K562 (cell line): Measurements from ENCODE around the gene PRICKLE4. TPM values are rescaled to one million over a fixed set of nuclear protein-coding genes. Genes with fewer than 3 reads are reported as not detected.

Source experiments
- DPF2 ChIP-seq: fragments of 450-650 bp; IDR thresholded peaks from 2 replicates; pipeline ENCODE4 v1.6.1; 2016
- FOXA3 ChIP-seq, 2 experiments: fragments of 450-650 bp in 1 of 2; sonication (generic) in 1 of 2; formaldehyde crosslinking; IDR thresholded peaks in 1 of 2; conservative IDR thresholded peaks in 1 of 2; 2 replicates each; pipeline versions ENCODE4 v1.4.0 to v1.8.0; 2020 to 2022; ENCODE audit warnings: mild to moderate bottlenecking in 2 of 2, missing genetic modification reagents in 1 of 2
- FOXK1 ChIP-seq: sonication (generic); formaldehyde crosslinking; IDR thresholded peaks from 2 replicates; pipeline ENCODE4 v1.8.0; 2022; ENCODE audit warnings: missing genetic modification reagents, mild to moderate bottlenecking, borderline replicate concordance
- GABPB1 ChIP-seq: sonication (generic); formaldehyde crosslinking; IDR thresholded peaks from 2 replicates; pipeline ENCODE4 v1.8.0; 2022; ENCODE audit warnings: mild to moderate bottlenecking, missing genetic modification reagents
- HCFC1 ChIP-seq: IDR thresholded peaks from 2 replicates; pipeline ENCODE4 v1.6.1; 2012; ENCODE audit warnings: low read depth, low read length, improper control_type of control experiment
- ILK ChIP-seq: fragments of 450-650 bp; IDR thresholded peaks from 2 replicates; pipeline ENCODE4 v1.6.1; 2016; ENCODE audit warnings: missing genetic modification characterization, low read depth, mild to moderate bottlenecking, missing compliant biosample characterization, moderate library complexity, borderline replicate concordance
- KDM1A ChIP-seq, 2 experiments: fragments of 450-650 bp; IDR thresholded peaks; 2 replicates each; pipeline ENCODE4 v1.6.1; 2016; ENCODE audit warnings: mild to moderate bottlenecking in 2 of 2
- MNT ChIP-seq, 2 experiments: fragments of 450-650 bp; conservative IDR thresholded peaks; 2 replicates each; pipeline ENCODE4 v1.6.1; 2017; ENCODE audit warnings: mild to moderate bottlenecking in 2 of 2, moderate library complexity in 2 of 2
- MXI1 ChIP-seq: IDR thresholded peaks from 2 replicates; pipeline ENCODE4 v1.6.1; 2011; ENCODE audit warnings: low read depth, mild to moderate bottlenecking, improper control_type of control experiment, low read length
- NFIC ChIP-seq: fragments of 450-650 bp; IDR thresholded peaks from 2 replicates; pipeline ENCODE4 v1.6.1; 2017; ENCODE audit warnings: mild to moderate bottlenecking, inconsistent platforms
- SIN3B ChIP-seq: fragments of 450-650 bp; IDR thresholded peaks from 2 replicates; pipeline ENCODE4 v1.6.1; 2017; ENCODE audit warnings: low read depth, mild to moderate bottlenecking, moderate library complexity
- SUPT5H ChIP-seq: fragments of 450-650 bp; IDR thresholded peaks from 2 replicates; pipeline ENCODE4 v1.6.1; 2016
- TFAP4 ChIP-seq: sonication (generic); formaldehyde crosslinking; IDR thresholded peaks from 2 replicates; pipeline ENCODE4 v1.8.0; 2022; ENCODE audit warnings: missing genetic modification reagents, mild to moderate bottlenecking, moderate library complexity, borderline replicate concordance
- ZC3H4 ChIP-seq: sonication (generic); formaldehyde crosslinking; IDR thresholded peaks from 2 replicates; pipeline ENCODE4 v1.9.0; 2021; ENCODE audit warnings: missing genetic modification reagents, borderline replicate concordance
- ZFX ChIP-seq: sonication (generic); formaldehyde crosslinking; IDR thresholded peaks from 2 replicates; pipeline ENCODE4 v1.8.0; 2022; ENCODE audit warnings: mild to moderate bottlenecking, missing genetic modification reagents, moderate library complexity
- ZNF280A ChIP-seq: fragments of 450-650 bp; IDR thresholded peaks from 2 replicates; pipeline ENCODE4 v1.6.1; 2018; ENCODE audit warnings: mild to moderate bottlenecking, low read depth; ENCODE audit not compliant: partially characterized antibody
- polyA plus RNA-seq, 8 experiments: library from polyadenylated mRNA; depleted of rRNA in 4 of 8; stranded (reverse) in 5 of 8; unstranded in 3 of 8; fragments of >200 nt; fragmentation: Nextera tagmentation in 2 of 8; fragmentation: Illumina TruSeq in 1 of 8; extraction: Ambion mirVana in 2 of 8; extraction: Trizol in 1 of 8; gene quantifications; 2 replicates each; pipeline versions ENCODE4 v1.2.1 to v1.2.3, GENCODE V29; 2011 to 2014; ENCODE audit warnings: inconsistent platforms in 1 of 8, missing spikeins in 1 of 8
- total RNA-seq, 7 experiments: library from RNA; depleted of rRNA in 6 of 7; stranded (reverse); fragments of >200 nt in 6 of 7; fragmentation: Illumina TruSeq in 2 of 7; extraction: Trizol in 2 of 7; gene quantifications; 2 replicates each; pipeline versions ENCODE4 v1.2.1 to v1.2.3, GENCODE V29; 2011 to 2021; ENCODE audit warnings: low replicate concordance in 1 of 7
- TF ChIP-seq, protein P1 (sequence below): IDR thresholded peaks from 2 replicates; pipeline ENCODE4 v1.6.1; 2016; ENCODE audit warnings: missing genetic modification characterization, missing compliant biosample characterization
- TF ChIP-seq, protein P2 (sequence below): IDR thresholded peaks from 2 replicates; pipeline ENCODE4 v1.6.1; 2011; ENCODE audit warnings: borderline replicate concordance, low read depth, mild to moderate bottlenecking, moderate library complexity, low read length; ENCODE audit not compliant: insufficient read depth, poor library complexity, severe bottlenecking

Gene PRICKLE4
- total and polyA plus RNA-seq, 9 of the 15 experiments (the other 6 are each of a cell fraction or from before 2014, with no cell fraction given) = 0.20 to 0.32 (median 0.27) TPM; not detected in 6

DNA sequence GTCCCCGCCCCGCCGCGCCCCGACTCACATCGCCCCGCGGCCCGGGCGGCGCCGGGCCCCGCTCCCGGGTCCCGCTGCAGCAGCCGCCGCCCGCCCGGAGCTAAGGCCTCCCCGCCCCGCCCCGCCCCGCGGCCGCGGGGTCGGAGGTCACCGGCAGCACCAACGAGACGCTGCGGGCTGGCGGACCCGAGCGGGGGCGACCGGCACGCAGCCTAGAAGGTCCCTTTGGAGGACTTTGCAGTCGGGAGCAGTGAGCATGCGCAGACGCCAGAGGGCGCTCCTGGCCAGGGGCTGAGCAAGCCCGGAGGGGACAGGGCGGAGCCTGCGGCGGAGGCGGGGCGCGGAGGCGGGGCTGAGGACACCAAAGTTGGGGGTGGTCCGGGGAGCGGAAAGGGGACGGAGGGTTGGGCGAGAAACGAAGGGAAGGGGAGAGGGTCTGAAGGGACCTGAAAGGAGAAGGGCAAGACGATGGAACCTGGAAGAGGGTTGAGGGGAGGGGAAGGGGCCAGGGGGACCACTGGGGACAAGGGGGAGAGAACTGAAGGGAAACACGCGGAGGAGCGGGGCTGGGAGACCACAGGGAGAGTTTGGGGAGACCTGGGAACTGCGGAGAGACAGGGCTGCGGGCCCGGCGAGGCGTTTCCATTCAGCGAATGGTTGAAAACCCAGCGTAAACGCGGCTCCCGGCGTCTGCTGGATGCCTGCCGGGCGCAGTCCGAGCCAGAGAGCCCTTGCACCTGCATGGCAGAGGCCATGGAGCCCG is 613 bp upstream of the PRICKLE4 start, which contains the start of gene FRS3 (continued):
- TF ChIP-seq ZFX (CRISPR knock-in tag) = peak; percentile 45; the same call in 1 of the 2 replicates
- peak; percentile 83 for TF ChIP-seq SIN3B
- no peak for TF ChIP-seq KDM1A (IDR thresholded peaks at IDR 0.05)
- TF ChIP-seq MXI1 = 0 out of 2 replicates have a peak, but pooled peaks have one; percentile 28
- TF ChIP-seq GABPB1 (CRISPR knock-in tag) = peak; percentile 86
- peak in 1 of 2 experiments; percentile 74; a peak in 1 of 4 replicates for TF ChIP-seq FOXA3 (CRISPR knock-in tag; conservative IDR thresholded peaks at IDR 0.05 in 1 of 2, IDR thresholded peaks at IDR 0.05 in 1 of 2)
- peak; percentile 51 to 79; a peak in 3 of 4 replicates for TF ChIP-seq MNT (conservative IDR thresholded peaks at IDR 0.05)
- TF ChIP-seq FOXK1 = 0 out of 2 replicates have a peak, but pooled peaks have one; percentile 18
- TF ChIP-seq NFIC = peak; percentile 26; the same call in 1 of the 2 replicates
- TF ChIP-seq, protein P1, sequence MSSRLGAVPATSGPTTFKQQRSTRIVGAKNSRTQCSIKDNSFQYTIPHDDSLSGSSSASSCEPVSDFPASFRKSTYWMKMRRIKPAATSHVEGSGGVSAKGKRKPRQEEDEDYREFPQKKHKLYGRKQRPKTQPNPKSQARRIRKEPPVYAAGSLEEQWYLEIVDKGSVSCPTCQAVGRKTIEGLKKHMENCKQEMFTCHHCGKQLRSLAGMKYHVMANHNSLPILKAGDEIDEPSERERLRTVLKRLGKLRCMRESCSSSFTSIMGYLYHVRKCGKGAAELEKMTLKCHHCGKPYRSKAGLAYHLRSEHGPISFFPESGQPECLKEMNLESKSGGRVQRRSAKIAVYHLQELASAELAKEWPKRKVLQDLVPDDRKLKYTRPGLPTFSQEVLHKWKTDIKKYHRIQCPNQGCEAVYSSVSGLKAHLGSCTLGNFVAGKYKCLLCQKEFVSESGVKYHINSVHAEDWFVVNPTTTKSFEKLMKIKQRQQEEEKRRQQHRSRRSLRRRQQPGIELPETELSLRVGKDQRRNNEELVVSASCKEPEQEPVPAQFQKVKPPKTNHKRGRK (tag) = peak; percentile 66
- TF ChIP-seq ZNF280A = no peak
- TF ChIP-seq HCFC1 = peak; percentile 82
- TF ChIP-seq DPF2 = peak; percentile 31; the same call in 1 of the 2 replicates
- TF ChIP-seq, protein P2, sequence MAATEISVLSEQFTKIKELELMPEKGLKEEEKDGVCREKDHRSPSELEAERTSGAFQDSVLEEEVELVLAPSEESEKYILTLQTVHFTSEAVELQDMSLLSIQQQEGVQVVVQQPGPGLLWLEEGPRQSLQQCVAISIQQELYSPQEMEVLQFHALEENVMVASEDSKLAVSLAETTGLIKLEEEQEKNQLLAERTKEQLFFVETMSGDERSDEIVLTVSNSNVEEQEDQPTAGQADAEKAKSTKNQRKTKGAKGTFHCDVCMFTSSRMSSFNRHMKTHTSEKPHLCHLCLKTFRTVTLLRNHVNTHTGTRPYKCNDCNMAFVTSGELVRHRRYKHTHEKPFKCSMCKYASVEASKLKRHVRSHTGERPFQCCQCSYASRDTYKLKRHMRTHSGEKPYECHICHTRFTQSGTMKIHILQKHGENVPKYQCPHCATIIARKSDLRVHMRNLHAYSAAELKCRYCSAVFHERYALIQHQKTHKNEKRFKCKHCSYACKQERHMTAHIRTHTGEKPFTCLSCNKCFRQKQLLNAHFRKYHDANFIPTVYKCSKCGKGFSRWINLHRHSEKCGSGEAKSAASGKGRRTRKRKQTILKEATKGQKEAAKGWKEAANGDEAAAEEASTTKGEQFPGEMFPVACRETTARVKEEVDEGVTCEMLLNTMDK = no peak
- TF ChIP-seq ZC3H4 = no peak
- TF ChIP-seq SUPT5H = peak; percentile 39
- no peak for TF ChIP-seq ILK (tag)
- peak; percentile 91 for TF ChIP-seq TFAP4 (CRISPR knock-in tag)
